WTC11 (cell line): ENCODE results near the gene GALK2. TPM values are rescaled to one million over a fixed set of nuclear protein-coding genes. Genes with fewer than 3 reads are reported as not detected.

ENCODE experiments used
- ATAC-seq: fragments of 200-7000 bp; cut with Tn5 transposase; 2 replicates; pipeline ENCODE4 v1.10.0; 2021; ENCODE audit warnings: mild to moderate bottlenecking, moderate library complexity
- CTCF ChIA-PET: fragments of 300-600 bp; sonication (Branson Sonifier 250); formaldehyde crosslinking; loops from one replicate; lab custom pipeline; 2021; ENCODE audit warnings: antibody characterized with exemption; lab: Charles Lee
- POLR2A ChIA-PET: fragments of 350-600 bp; sonication (Branson Sonifier 250); formaldehyde crosslinking; loops from one replicate; lab custom pipeline; 2021; ENCODE audit warnings: antibody characterized with exemption; lab: Charles Lee
- DNase-seq: peaks from one replicate; pipeline ENCODE4 v3.0.0; 2021; ENCODE audit warnings: low spot score
- H3K27ac Mint-ChIP-seq: 2 replicates; pipeline ENCODE4 v1.8.0; 2021; ENCODE audit warnings: mixed read lengths
- H3K27me3 Mint-ChIP-seq: 2 replicates; pipeline ENCODE4 v1.8.0; 2021; ENCODE audit warnings: low read depth, mild to moderate bottlenecking, moderate library complexity, mixed read lengths
- H3K36me3 Mint-ChIP-seq: 2 replicates; pipeline ENCODE4 v1.8.0; 2021; ENCODE audit warnings: mixed read lengths
- H3K4me1 Mint-ChIP-seq: 2 replicates; pipeline ENCODE4 v1.8.0; 2022; ENCODE audit warnings: mixed read lengths
- H3K4me3 Mint-ChIP-seq: 2 replicates; pipeline ENCODE4 v1.8.0; 2021; ENCODE audit warnings: mild to moderate bottlenecking, moderate library complexity, mixed read lengths
- H3K9me3 Mint-ChIP-seq: 2 replicates; pipeline ENCODE4 v1.8.0; 2021; ENCODE audit warnings: mixed read lengths
- AFF4 ChIP-seq: sonication (generic); formaldehyde crosslinking; IDR thresholded peaks from 2 replicates; pipeline ENCODE4 v1.8.1; 2023; ENCODE audit warnings: mild to moderate bottlenecking, missing genetic modification reagents, borderline replicate concordance
- AR ChIP-seq: fragments of 250-450 bp; sonication (Bioruptor Pico); IDR thresholded peaks from 2 replicates; pipeline ENCODE4 v1.9.0; 2021; ENCODE audit warnings: mild to moderate bottlenecking
- FOXK1 ChIP-seq: sonication (generic); formaldehyde crosslinking; IDR thresholded peaks from 2 replicates; pipeline ENCODE4 v1.8.0; 2022; ENCODE audit warnings: mild to moderate bottlenecking, moderate library complexity, missing genetic modification reagents
- FOXP1 ChIP-seq: sonication (generic); formaldehyde crosslinking; IDR thresholded peaks from 2 replicates; pipeline ENCODE4 v1.8.0; 2022; ENCODE audit warnings: missing genetic modification reagents, mild to moderate bottlenecking, moderate library complexity, borderline replicate concordance
- IRF2 ChIP-seq: sonication (generic); formaldehyde crosslinking; IDR thresholded peaks from 2 replicates; pipeline ENCODE4 v1.8.0; 2022; ENCODE audit warnings: low read depth, missing genetic modification reagents, borderline replicate concordance
- MXD4 ChIP-seq: fragments of 250-450 bp; sonication (Bioruptor Pico); IDR thresholded peaks from 2 replicates; pipeline ENCODE4 v1.8.0; 2021; ENCODE audit warnings: mild to moderate bottlenecking, moderate library complexity, borderline replicate concordance
- NFATC4 ChIP-seq: fragments of 250-450 bp; sonication (Bioruptor Pico); IDR thresholded peaks from 2 replicates; pipeline ENCODE4 v1.9.0; 2021; ENCODE audit warnings: mild to moderate bottlenecking
- NFYB ChIP-seq: sonication (generic); formaldehyde crosslinking; conservative IDR thresholded peaks from 2 replicates; pipeline ENCODE4 v1.8.0; 2022; ENCODE audit warnings: low read depth, missing genetic modification reagents
- RELA ChIP-seq: sonication (generic); formaldehyde crosslinking; IDR thresholded peaks from 2 replicates; pipeline ENCODE4 v1.8.1; 2022; ENCODE audit warnings: missing genetic modification reagents, mild to moderate bottlenecking, borderline replicate concordance
- TEAD4 ChIP-seq: sonication (generic); formaldehyde crosslinking; IDR thresholded peaks from 2 replicates; pipeline ENCODE4 v1.8.0; 2022; ENCODE audit warnings: mild to moderate bottlenecking, missing genetic modification reagents
- USF2 ChIP-seq: sonication (generic); formaldehyde crosslinking; IDR thresholded peaks from 2 replicates; pipeline ENCODE4 v1.8.1; 2023; ENCODE audit warnings: mild to moderate bottlenecking, missing genetic modification reagents, moderate library complexity
- ZMAT4 ChIP-seq: fragments of 250-450 bp; sonication (Bioruptor Pico); IDR thresholded peaks from 2 replicates; pipeline ENCODE4 v1.9.0; 2021; ENCODE audit warnings: mild to moderate bottlenecking
- ZNF219 ChIP-seq: sonication (generic); formaldehyde crosslinking; IDR thresholded peaks from 2 replicates; pipeline ENCODE4 v1.8.0; 2023; ENCODE audit warnings: missing genetic modification reagents, mild to moderate bottlenecking, borderline replicate concordance
- ZNF263 ChIP-seq: sonication (generic); formaldehyde crosslinking; IDR thresholded peaks from 2 replicates; pipeline ENCODE4 v1.8.1; 2022; ENCODE audit warnings: low read depth, mild to moderate bottlenecking, moderate library complexity, missing genetic modification reagents
- ZNF317 ChIP-seq: sonication (generic); formaldehyde crosslinking; IDR thresholded peaks from 2 replicates; pipeline ENCODE4 v1.8.1; 2023; ENCODE audit warnings: low read depth, mild to moderate bottlenecking, moderate library complexity, missing genetic modification reagents, borderline replicate concordance
- ZNF512 ChIP-seq: sonication (generic); formaldehyde crosslinking; IDR thresholded peaks from 2 replicates; pipeline ENCODE4 v1.8.1; 2022; ENCODE audit warnings: missing genetic modification reagents, borderline replicate concordance
- ZNF532 ChIP-seq: fragments of 250-450 bp; sonication (Bioruptor Pico); IDR thresholded peaks from 2 replicates; pipeline ENCODE4 v1.9.0; 2021; ENCODE audit warnings: mild to moderate bottlenecking, borderline replicate concordance
- total RNA-seq: library from RNA; stranded (reverse); gene quantifications from 3 replicates; pipeline ENCODE4 v1.2.3, GENCODE V29; 2021

Gene GALK2
- total RNA-seq, 1 experiment from 2014 or later = 16.9 TPM

GRCh38 chr15:49270541-49271421, 100.7 kb downstream of the GALK2 start (continued):
- TF ChIP-seq AR (CRISPR knock-in tag) (no peak), FOXK1 (CRISPR knock-in tag) (no peak)

- no peaks in the 10 kb centered on the region for H3K9me3 Mint-ChIP-seq
- TF ChIP-seq ZNF219 (CRISPR knock-in tag) = no peak
- TF ChIP-seq RELA = no peak
- no peak for TF ChIP-seq IRF2 (CRISPR knock-in tag)
- no peak for TF ChIP-seq USF2
- no peak for TF ChIP-seq ZMAT4
- no peak for TF ChIP-seq TEAD4 (CRISPR knock-in tag)
- TF ChIP-seq, all 79 proteins: peak for 0
- CTCF ChIA-PET = no interaction called here
- ATAC-seq = peak; percentile 31; the same call in 1 of the 2 replicates
- peaks cover 36% of the 10 kb centered on the region for H3K4me1 Mint-ChIP-seq
- no peak overlapping the region for H3K27ac Mint-ChIP-seq
- no peaks in the 10 kb centered on the region for H3K27me3 Mint-ChIP-seq
- H3K36me3 Mint-ChIP-seq = no peaks in the 10 kb centered on the region
- no peak overlapping the region for H3K4me3 Mint-ChIP-seq
- POLR2A ChIA-PET = no interaction called here
- DNase-seq = no peak
Observed at GRCh38 chr15:49273734-49274318, 103.8 kb downstream of the GALK2 start.

- ChIA-PET CTCF (no interaction called here), POLR2A (no interaction called here)
- Mint-ChIP-seq H3K27ac (no peak overlapping the region), H3K36me3 (0 out of 2 replicates have a peak, but pooled peaks cover 3% of the 10 kb centered on the region), H3K27me3 (no peaks in the 10 kb centered on the region), H3K4me3 (no peak overlapping the region), H3K9me3 (no peaks in the 10 kb centered on the region), H3K4me1 (peaks cover 8% of the 10 kb centered on the region)
- ATAC-seq = no peak
- no peak for DNase-seq
- TF ChIP-seq RELA (no peak), ZNF532 (CRISPR knock-in tag) (no peak), NFATC4 (no peak), AFF4 (CRISPR knock-in tag) (no peak), NFYB (CRISPR knock-in tag) (no peak), ZNF512 (CRISPR knock-in tag) (no peak), TEAD4 (CRISPR knock-in tag) (no peak), ZNF263 (CRISPR knock-in tag) (no peak), FOXP1 (CRISPR knock-in tag) (no peak), MXD4 (CRISPR knock-in tag) (no peak), ZNF317 (no peak)
Observed at GRCh38 chr15:49278751-49279150, 108.7 kb downstream of the GALK2 start.
